GM23338 (cell line): ENCODE data around the gene MINK1.
"Not testable (repeated sequence)": the region's sequence is repeated elsewhere in the genome, so short reads cannot be mapped to it uniquely, and the experiment has no call there.

Source experiments
- CTCF ChIP-seq, 2 experiments: fragments of 200-600 bp in 1 of 2; sonication (generic) in 1 of 2; conservative IDR thresholded peaks; 2 replicates each; pipeline versions ENCODE4 v1.5.1 to v1.6.1; 2016 to 2017; ENCODE audit warnings: antibody characterized with exemption in 2 of 2, low read depth in 2 of 2, mild to moderate bottlenecking in 2 of 2, moderate library complexity in 1 of 2
- EZH2phosphoT487 ChIP-seq: fragments of 200-600 bp; sonication (generic); IDR thresholded peaks from one replicate; pipeline ENCODE4 v1.8.1; 2018; ENCODE audit warnings: antibody characterized with exemption; ENCODE audit not compliant: unreplicated experiment
- ZNF114 ChIP-seq: fragments of 250-450 bp; sonication (Bioruptor Pico); IDR thresholded peaks from 2 replicates; pipeline ENCODE4 v1.5.0; 2020; ENCODE audit warnings: mild to moderate bottlenecking, moderate library complexity

DNA sequence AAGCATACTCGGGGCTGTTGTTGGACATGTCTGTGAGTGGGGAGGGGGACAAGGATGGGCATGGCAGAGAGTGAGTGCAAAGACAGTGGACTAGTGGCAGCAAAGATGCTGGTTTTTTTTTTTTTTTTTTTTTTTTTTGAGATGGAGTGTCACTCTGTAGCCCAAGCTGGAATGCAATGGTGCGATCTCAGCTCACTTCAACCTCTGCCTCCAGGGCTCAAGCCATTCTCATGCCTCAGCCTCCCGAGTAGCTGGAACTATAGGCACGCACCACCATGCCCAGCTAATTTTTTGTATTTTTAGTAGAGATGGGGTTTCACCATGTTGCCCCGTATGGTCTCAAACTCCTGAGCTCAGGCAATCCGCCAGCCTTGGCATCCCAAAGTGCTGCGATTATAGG, 24.2 kb downstream of the MINK1 start:
- not testable (repeated sequence) for TF ChIP-seq EZH2phosphoT487; ZNF114 (CRISPR knock-in tag); CTCF (conservative IDR thresholded peaks at IDR 0.05; ENCODE audit: low read depth in 2 of 2)
